GM19035 (cell line): ENCODE measurements around the gene CSF1.
"Not testable (repeated sequence)": the region's sequence is repeated elsewhere in the genome, so short reads cannot be mapped to it uniquely, and the experiment has no call there.

ENCODE experiments used
- ATAC-seq: cut with Tn5 transposase; IDR thresholded peaks from one replicate; pipeline ENCODE4 v1.9.1; 2021; ENCODE audit not compliant: unreplicated experiment

CSF1 gene

GRCh38 chr1:109917768-109918606 is 7.3 kb downstream of the CSF1 start:
- no peak for ATAC-seq

GRCh38 chr1:109918671-109919070 is 8.0 kb downstream of the CSF1 start:
- ATAC-seq = no peak

GRCh38 chr1:109919303-109919702 is 8.7 kb downstream of the CSF1 start:
- ATAC-seq = no peak

DNA sequence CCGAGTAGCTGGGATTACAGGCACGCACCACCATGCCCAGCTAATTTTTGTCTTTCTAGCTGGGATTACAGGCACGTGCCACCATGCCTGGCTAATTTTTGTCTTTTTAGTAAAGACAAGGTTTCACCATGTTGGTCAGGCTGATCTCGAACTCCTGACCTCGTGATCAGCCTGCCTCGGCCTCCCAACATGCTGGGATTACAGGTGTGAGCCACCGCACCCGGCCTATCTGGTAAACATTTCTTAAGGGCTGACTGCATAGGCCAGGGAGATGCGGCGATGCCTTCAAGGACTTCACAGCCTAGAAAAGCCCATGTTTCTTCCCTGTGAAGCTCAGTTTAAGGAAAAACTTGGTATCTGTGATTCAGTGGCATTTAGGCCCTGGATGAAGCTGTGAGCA is 9.7 kb downstream of the CSF1 start:
- ATAC-seq = not testable (repeated sequence)

DNA sequence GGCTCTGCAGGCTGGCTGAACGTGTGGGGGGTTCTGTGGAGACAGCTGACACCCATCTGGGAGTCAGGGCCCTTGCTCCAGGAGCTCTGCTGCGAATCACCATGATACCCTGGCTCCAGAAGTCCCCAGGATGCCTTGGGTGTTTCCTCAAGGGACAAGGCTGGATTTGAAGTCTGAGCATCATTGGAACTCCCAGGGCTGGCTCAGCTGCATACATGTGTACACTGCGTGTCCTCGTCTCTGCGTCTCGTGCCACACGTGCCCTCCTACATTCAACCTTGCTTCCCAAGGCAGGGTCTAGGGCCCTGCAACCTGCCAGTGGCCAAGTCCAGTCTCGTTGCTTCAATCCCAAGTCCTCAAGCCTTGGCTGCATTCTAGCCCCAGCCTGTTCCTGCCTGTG is 11.7 kb downstream of the CSF1 start:
- ATAC-seq = no peak

DNA sequence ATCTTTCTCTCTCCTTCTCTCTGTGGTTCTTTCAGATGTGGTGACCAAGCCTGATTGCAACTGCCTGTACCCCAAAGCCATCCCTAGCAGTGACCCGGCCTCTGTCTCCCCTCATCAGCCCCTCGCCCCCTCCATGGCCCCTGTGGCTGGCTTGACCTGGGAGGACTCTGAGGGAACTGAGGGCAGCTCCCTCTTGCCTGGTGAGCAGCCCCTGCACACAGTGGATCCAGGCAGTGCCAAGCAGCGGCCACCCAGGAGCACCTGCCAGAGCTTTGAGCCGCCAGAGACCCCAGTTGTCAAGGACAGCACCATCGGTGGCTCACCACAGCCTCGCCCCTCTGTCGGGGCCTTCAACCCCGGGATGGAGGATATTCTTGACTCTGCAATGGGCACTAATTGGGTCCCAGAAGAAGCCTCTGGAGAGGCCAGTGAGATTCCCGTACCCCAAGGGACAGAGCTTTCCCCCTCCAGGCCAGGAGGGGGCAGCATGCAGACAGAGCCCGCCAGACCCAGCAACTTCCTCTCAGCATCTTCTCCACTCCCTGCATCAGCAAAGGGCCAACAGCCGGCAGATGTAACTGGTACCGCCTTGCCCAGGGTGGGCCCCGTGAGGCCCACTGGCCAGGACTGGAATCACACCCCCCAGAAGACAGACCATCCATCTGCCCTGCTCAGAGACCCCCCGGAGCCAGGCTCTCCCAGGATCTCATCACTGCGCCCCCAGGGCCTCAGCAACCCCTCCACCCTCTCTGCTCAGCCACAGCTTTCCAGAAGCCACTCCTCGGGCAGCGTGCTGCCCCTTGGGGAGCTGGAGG is 12.7 kb downstream of the CSF1 start:
- no peak for ATAC-seq

- ATAC-seq = no peak
These were observed 13.3 kb downstream of the CSF1 start for GRCh38 chr1:109923946-109924275.

DNA sequence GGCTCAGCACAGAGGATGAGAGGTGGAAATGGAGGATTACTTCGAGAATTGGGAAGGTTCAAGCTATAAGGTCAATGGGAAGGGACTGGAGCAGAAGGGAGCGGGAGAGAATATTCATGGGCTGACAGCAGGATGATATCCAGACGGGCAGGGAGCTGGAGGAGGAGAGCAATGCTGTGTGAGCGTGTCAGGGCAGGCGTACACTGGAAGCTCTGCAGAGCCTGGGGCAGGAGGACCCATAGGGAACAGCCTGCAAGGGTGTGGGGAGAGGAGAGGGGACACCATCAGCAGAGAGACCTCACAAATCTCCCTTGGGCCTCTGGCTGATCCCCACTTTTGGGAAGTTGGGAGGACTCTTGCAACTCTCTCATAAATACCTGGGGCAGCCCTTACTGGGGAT is 13.7 kb downstream of the CSF1 start:
- ATAC-seq = no peak

- ATAC-seq = no peak
These were observed 14.7 kb downstream of the CSF1 start for GRCh38 chr1:109925159-109925990.

DNA sequence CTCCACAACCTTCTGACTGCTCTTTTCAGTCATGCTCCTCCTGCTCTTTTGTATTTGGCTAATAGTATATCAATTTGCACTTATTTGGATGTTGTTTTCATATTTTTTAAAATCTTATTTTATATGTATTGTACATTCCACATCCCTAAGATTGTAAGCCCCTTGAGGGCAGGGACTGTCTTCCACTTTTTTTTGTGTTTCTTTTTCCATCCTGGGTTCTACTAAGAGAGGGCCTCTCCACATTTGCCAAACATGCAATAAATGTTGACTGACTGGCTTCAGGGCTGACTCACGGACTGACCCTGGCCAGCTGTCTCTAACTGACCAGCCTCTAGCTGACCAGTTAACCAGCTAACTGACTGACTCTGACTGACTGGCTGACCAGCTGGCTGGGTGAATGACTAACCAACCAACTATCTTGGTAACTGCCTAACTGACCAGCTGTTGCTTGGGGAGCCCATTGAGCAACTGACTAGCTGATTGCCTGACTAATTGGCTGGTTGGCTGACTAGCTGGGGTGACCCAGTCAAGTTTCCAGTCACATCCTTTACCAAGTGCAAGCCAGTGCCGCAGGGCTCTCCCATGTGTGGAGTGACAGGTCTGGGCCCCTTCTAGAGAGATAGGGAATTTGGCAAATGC is 16.1 kb downstream of the CSF1 start:
- no peak for ATAC-seq

GRCh38 chr1:109927356-109927755 is 16.7 kb downstream of the CSF1 start:
- no peak for ATAC-seq

DNA sequence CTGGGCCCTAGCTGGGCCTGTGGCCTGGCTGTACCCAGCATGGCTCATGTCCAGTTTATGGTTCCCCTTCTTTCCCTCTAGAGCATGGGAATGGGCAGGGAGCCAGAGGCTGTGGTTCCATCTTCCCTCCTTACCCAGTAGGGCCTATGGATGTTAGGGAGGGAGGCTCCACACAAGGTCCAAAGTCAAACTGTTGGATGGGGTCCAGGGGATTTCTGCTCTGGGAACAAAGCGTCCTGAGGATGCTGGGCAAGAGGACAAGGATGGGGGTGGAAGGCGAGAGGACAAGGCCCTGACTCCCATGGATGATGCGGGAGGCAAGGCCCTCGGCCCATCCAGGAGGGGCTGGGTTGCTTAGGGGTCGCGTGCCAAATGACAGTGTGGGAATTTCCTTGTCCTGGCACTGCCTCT is 17.3 kb downstream of the CSF1 start:
- ATAC-seq = no peak

DNA sequence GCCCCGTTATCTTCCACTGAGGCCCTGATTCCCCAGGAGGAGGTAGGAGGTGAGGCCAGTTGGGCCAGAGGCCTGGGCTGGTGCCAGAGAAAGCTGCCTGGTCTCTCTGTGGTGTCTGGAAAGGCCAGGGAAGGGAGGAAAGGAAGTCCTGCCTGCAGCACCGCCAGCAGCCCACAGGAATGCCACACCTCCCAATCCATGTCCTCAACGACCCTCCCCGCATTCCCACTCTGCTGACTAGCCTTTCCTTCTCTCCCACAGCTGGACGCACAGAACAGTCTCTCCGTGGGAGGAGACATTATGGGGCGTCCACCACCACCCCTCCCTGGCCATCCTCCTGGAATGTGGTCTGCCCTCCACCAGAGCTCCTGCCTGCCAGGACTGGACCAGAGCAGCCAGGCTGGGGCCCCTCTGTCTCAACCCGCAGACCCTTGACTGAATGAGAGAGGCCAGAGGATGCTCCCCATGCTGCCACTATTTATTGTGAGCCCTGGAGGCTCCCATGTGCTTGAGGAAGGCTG is 18.0 kb downstream of the CSF1 start:
- no peak for ATAC-seq

- no peak for ATAC-seq
These were observed 18.5 kb downstream of the CSF1 start for GRCh38 chr1:109929170-109929569.

DNA sequence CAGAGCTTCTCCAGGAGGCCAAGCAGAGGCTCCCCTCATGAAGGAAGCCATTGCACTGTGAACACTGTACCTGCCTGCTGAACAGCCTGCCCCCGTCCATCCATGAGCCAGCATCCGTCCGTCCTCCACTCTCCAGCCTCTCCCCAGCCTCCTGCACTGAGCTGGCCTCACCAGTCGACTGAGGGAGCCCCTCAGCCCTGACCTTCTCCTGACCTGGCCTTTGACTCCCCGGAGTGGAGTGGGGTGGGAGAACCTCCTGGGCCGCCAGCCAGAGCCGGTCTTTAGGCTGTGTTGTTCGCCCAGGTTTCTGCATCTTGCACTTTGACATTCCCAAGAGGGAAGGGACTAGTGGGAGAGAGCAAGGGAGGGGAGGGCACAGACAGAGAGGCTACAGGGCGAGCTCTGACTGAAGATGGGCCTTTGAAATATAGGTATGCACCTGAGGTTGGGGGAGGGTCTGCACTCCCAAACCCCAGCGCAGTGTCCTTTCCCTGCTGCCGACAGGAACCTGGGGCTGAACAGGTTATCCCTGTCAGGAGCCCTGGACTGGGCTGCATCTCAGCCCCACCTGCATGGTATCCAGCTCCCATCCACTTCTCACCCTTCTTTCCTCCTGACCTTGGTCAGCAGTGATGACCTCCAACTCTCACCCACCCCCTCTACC is 19.1 kb downstream of the CSF1 start:
- ATAC-seq = no peak

DNA sequence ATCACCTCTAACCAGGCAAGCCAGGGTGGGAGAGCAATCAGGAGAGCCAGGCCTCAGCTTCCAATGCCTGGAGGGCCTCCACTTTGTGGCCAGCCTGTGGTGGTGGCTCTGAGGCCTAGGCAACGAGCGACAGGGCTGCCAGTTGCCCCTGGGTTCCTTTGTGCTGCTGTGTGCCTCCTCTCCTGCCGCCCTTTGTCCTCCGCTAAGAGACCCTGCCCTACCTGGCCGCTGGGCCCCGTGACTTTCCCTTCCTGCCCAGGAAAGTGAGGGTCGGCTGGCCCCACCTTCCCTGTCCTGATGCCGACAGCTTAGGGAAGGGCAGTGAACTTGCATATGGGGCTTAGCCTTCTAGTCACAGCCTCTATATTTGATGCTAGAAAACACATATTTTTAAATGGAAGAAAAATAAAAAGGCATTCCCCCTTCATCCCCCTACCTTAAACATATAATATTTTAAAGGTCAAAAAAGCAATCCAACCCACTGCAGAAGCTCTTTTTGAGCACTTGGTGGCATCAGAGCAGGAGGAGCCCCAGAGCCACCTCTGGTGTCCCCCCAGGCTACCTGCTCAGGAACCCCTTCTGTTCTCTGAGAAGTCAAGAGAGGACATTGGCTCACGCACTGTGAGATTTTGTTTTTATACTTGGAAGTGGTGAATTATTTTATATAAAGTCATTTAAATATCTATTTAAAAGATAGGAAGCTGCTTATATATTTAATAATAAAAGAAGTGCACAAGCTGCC is 19.8 kb downstream of the CSF1 start:
- no peak for ATAC-seq

- ATAC-seq = no peak
These were observed 20.6 kb downstream of the CSF1 start for GRCh38 chr1:109931189-109931731.

DNA sequence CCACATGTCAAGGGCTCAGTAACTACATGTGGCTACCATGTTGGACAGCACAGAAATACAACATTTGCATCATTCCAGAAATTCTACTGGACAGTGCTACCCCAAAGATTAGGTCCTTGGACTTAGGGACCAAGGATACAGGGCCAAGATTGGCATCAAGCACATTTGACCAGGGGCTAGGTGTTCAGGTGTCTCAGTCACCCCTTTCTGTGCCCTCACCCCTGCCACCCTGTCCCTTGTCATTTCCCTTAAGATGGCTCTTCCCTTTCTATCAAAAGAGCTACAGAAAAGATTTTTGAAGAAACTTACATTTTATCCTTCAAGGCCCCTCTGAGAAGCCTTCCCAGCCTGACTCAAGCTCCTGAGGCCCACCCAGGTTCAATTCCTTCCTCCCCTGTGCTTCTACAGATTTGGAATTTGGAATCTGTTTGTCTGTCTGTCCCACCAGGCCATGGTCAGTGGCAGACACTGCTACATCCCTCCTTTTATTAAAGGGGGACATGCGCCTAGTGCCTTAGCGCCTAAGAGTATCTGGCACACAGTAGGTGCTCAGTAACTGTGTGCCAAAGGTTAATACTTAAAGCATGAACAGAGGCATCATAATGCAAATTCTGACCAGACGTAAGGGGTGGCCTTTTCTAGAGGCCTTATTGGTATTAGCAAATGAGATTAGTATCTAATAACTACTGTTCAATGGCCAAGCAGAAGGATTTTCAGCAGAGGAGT is 21.4 kb downstream of the CSF1 start:
- no peak for ATAC-seq

- no peak for ATAC-seq
These were observed 22.0 kb downstream of the CSF1 start for GRCh38 chr1:109932679-109933078.
